Measurements from ENCODE around the gene PPP2R5A. TPM values are rescaled to one million over a fixed set of nuclear protein-coding genes. Genes with fewer than 3 reads are reported as not detected.
"Not testable (repeated sequence)": the region's sequence is repeated elsewhere in the genome, so short reads cannot be mapped to it uniquely, and the experiment has no call there.

PPP2R5A gene
- total and polyA plus RNA-seq, 9 donors: 23.2 to 34.2 (median 28.4) TPM

DNA sequence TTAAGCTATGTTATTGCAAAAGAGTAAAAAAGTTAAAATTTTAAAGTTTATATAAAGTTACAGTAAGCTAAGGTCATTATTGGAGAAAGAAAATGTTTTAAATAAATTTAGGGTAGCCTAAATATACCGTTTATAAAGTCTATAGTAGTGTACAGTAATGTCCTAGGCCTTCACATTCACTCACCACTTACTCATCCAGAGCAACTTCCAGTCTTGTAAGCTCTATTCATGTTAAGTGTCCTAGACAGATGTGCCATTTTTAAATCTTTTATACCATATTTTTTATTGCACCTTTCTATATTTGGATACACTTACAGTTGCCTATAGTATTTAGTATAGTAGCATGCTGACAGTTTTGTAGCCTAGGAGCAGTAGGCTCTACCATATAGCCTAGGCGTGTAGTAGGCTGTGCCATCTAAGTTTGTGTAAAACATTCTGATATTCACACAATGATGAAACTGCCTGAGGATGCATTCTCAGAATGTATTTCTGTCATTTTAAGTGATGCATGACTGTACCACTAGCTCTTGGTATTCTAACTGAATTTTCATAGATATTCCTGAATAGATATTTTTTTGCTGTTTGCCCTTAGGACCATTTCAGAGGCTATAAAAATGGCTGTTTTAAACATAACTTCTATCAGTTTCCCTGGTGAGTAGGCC, 26.8 kb downstream of the PPP2R5A start:
- DNase-seq: no peak
- Histone ChIP-seq H3K36me3 (ENCODE audit: control insufficient read depth, insufficient read depth, low read length) (no peaks in the 10 kb centered on the region), H3K4me1 (ENCODE audit: control insufficient read depth, insufficient read depth, low read length) (no peaks in the 10 kb centered on the region), H3K4me3 (ENCODE audit: low read length) (no peak overlapping the region), H3K27ac (ENCODE audit: low read length) (no peak overlapping the region), H3K9me3 (replicated peaks; ENCODE audit: control insufficient read depth, low read depth, low read length) (no peaks in the 10 kb centered on the region), H3K27me3 (ENCODE audit: control insufficient read depth, insufficient read depth, low read length) (no peaks in the 10 kb centered on the region)
- WGBS (ENCODE audit: insufficient coverage): no CpG with 5 or more reads among the region's 2 CpGs

DNA sequence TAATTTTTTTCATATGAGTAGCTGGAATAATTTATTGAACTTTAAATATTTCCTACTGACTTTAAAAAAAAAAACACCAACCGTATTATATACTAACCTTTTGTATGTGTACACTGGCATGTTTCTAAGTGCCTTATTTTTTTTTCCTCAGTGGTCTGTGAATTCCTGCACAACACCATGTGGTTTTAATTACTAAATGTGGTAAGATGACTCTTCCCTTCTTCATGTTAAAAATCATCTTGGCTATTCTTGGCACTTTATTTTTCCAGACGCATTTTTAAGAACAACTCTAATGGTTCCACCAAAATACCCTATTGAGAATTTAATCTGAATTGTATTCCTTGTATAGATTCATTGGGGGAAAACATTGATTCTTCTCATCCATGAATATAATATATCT, 28.4 kb downstream of the PPP2R5A start:
- WGBS (ENCODE audit: insufficient coverage): no CpG with 5 or more reads among the region's 2 CpGs
- Histone ChIP-seq H3K36me3 (ENCODE audit: control insufficient read depth, insufficient read depth, low read length) (no peaks in the 10 kb centered on the region), H3K27me3 (ENCODE audit: control insufficient read depth, insufficient read depth, low read length) (no peaks in the 10 kb centered on the region), H3K4me1 (ENCODE audit: control insufficient read depth, insufficient read depth, low read length) (no peaks in the 10 kb centered on the region), H3K4me3 (ENCODE audit: low read length) (no peak overlapping the region), H3K27ac (ENCODE audit: low read length) (no peak overlapping the region), H3K9me3 (replicated peaks; ENCODE audit: control insufficient read depth, low read depth, low read length) (no peaks in the 10 kb centered on the region)
- no peak for DNase-seq

DNA sequence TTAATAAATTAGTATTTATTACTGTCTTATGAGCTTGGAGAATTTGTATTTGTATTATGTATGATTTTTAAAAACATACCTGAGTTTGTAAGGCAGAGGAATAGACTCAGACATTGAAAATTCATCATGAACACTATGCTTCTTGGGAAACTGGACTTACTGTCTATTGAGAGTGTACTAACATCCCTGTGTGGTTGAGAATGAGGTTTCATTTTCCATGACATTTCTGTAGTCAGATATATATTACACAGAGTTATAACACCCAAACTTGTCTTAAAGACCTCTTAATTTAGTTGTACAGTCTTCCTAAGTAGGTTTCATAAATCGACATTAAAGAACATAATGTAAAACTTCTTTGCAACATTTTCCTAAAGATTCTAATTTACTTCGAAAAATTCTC, 30.0 kb downstream of the PPP2R5A start:
- H3K4me1 ChIP-seq (ENCODE audit: control insufficient read depth, insufficient read depth, low read length): no peaks in the 10 kb centered on the region
- no peak overlapping the region for H3K27ac ChIP-seq (ENCODE audit: low read length)
- no peaks in the 10 kb centered on the region for H3K9me3 ChIP-seq (replicated peaks; ENCODE audit: control insufficient read depth, low read depth, low read length)
- DNase-seq: no peak
- H3K27me3 ChIP-seq (ENCODE audit: control insufficient read depth, insufficient read depth, low read length): no peaks in the 10 kb centered on the region
- no CpG with 5 or more reads among the region's 2 CpGs for WGBS (ENCODE audit: insufficient coverage)
- no peak overlapping the region for H3K4me3 ChIP-seq (ENCODE audit: low read length)
- no peaks in the 10 kb centered on the region for H3K36me3 ChIP-seq (ENCODE audit: control insufficient read depth, insufficient read depth, low read length)

DNA sequence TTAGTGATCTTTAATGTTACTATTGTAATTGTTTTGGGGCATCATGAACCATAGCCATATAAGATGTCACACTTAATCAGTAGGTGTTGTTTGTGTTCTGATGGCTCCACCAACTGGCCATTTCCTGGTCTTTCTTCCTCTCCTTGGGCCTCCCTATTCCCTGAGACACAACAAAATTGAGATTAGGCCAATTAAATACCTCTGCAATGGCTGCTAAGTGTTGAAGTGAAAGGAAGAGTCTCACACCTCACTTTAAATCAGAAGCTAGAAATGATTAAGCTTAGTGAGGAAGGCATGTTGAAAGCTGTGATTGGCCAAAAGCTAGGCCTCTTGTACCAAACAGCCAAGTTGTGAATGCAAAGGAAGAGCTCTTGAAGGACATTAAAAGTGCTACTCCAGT, 30.7 kb downstream of the PPP2R5A start:
- H3K4me3 ChIP-seq (ENCODE audit: low read length): no peak overlapping the region
- H3K27ac ChIP-seq (ENCODE audit: low read length): no peak overlapping the region
- H3K4me1 ChIP-seq (ENCODE audit: control insufficient read depth, insufficient read depth, low read length): no peaks in the 10 kb centered on the region
- DNase-seq: no peak
- no peaks in the 10 kb centered on the region for H3K36me3 ChIP-seq (ENCODE audit: control insufficient read depth, insufficient read depth, low read length)
- no peaks in the 10 kb centered on the region for H3K27me3 ChIP-seq (ENCODE audit: control insufficient read depth, insufficient read depth, low read length)
- no peaks in the 10 kb centered on the region for H3K9me3 ChIP-seq (replicated peaks; ENCODE audit: control insufficient read depth, low read depth, low read length)

DNA sequence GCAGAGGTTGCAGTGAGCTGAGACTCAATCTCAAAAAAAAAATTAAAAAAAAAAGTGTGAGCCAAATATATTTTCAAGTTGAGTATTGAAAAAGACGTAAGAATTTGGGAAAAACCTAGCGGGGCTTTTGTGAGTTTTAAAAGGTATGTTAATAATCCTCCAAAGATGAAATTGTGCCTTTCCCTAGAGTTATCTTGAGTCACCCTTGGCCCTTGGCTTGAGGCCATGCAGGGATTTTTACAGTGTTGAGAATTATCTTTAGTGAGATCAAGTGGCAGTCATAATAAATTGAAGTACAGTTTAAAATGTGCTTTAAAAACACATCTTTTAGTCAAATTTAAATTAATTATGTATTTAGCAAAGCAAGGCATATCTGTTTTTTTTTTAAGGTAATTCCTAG, 32.7 kb downstream of the PPP2R5A start:
- Histone ChIP-seq H3K9me3 (replicated peaks; ENCODE audit: control insufficient read depth, low read depth, low read length) (no peaks in the 10 kb centered on the region), H3K36me3 (ENCODE audit: control insufficient read depth, insufficient read depth, low read length) (no peaks in the 10 kb centered on the region), H3K4me1 (ENCODE audit: control insufficient read depth, insufficient read depth, low read length) (no peaks in the 10 kb centered on the region), H3K4me3 (ENCODE audit: low read length) (no peak overlapping the region), H3K27me3 (ENCODE audit: control insufficient read depth, insufficient read depth, low read length) (no peaks in the 10 kb centered on the region), H3K27ac (ENCODE audit: low read length) (no peak overlapping the region)
- no peak for DNase-seq
- 75% methylated on average over 2 of the region's 2 CpGs for WGBS (ENCODE audit: insufficient coverage)

DNA sequence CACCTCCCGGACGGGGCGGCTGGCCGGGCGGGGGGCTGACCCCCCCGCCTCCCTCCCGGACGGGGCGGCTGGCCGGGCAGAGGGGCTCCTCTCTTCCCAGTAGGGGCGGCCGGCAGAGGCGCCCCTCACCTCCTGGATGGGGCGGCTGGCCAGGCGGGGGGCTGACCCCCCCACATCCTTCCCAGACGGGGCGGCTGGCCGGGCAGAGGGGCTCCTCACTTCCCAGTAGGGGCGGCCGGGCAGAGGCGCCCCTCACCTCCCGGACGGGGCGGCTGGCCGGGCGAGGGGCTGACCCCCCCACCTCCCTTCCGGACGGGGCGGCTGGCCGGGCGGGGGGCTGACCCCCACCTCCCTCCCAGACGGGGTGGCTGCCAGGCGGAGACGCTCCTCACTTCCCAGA, 35.8 kb downstream of the PPP2R5A start:
- H3K36me3 ChIP-seq (ENCODE audit: control insufficient read depth, insufficient read depth, low read length); H3K9me3 ChIP-seq (replicated peaks; ENCODE audit: control insufficient read depth, low read depth, low read length); H3K4me3 ChIP-seq (ENCODE audit: low read length); DNase-seq; H3K27me3 ChIP-seq (ENCODE audit: control insufficient read depth, insufficient read depth, low read length); H3K27ac ChIP-seq (ENCODE audit: low read length); H3K4me1 ChIP-seq (ENCODE audit: control insufficient read depth, insufficient read depth, low read length): not testable (repeated sequence)
- no CpG with 5 or more reads among the region's 34 CpGs for WGBS (ENCODE audit: insufficient coverage)

DNA sequence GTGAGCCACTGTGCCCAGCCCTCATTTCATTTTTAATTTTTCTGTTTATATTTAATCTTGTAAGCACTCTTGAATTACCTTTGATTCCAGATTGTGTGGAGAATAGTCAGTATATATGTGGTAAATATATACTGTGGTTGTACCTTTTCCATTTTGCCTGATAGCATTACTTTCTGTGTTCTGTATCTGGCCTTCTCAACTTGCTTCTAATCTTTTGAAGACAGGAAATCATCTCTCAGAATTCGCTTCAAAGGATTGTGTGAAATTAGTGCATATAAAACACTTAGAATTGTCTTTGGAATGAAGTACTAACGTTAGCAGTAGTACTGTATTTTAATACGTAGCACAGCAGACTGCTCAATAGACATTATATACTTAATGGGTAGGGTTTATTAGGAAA, 37.9 kb downstream of the PPP2R5A start:
- Histone ChIP-seq H3K27ac (ENCODE audit: low read length) (no peak overlapping the region), H3K4me1 (ENCODE audit: control insufficient read depth, insufficient read depth, low read length) (no peaks in the 10 kb centered on the region), H3K4me3 (ENCODE audit: low read length) (no peak overlapping the region), H3K36me3 (ENCODE audit: control insufficient read depth, insufficient read depth, low read length) (no peaks in the 10 kb centered on the region), H3K9me3 (replicated peaks; ENCODE audit: control insufficient read depth, low read depth, low read length) (no peaks in the 10 kb centered on the region), H3K27me3 (ENCODE audit: control insufficient read depth, insufficient read depth, low read length) (no peaks in the 10 kb centered on the region)
- WGBS (ENCODE audit: insufficient coverage): no CpG with 5 or more reads among the region's 3 CpGs
- no peak for DNase-seq

DNA sequence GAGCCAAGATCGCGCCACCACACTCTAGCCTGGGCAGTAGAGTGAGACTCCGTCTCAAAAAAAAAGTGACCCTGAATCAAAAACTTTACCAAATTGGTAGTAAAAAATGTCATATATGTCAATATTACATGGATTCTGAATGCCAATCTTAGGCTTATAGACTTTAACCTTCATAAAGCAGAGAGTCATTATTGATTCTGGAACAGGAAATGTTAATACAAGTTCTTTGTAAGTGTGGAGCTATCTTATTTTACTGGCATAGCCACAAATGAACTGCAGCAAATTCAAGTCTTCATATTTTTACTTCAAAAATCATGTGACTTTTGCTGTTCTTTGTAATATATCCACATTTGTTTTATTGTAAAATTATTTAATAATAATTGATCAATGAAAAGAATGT, 41.3 kb downstream of the PPP2R5A start:
- Histone ChIP-seq H3K4me3 (ENCODE audit: low read length) (no peak overlapping the region), H3K36me3 (ENCODE audit: control insufficient read depth, insufficient read depth, low read length) (no peaks in the 10 kb centered on the region), H3K27ac (ENCODE audit: low read length) (no peak overlapping the region), H3K9me3 (replicated peaks; ENCODE audit: control insufficient read depth, low read depth, low read length) (no peaks in the 10 kb centered on the region), H3K27me3 (ENCODE audit: control insufficient read depth, insufficient read depth, low read length) (no peaks in the 10 kb centered on the region), H3K4me1 (ENCODE audit: control insufficient read depth, insufficient read depth, low read length) (no peaks in the 10 kb centered on the region)
- no peak for DNase-seq
- no CpG with 5 or more reads among the region's 3 CpGs for WGBS (ENCODE audit: insufficient coverage)

DNA sequence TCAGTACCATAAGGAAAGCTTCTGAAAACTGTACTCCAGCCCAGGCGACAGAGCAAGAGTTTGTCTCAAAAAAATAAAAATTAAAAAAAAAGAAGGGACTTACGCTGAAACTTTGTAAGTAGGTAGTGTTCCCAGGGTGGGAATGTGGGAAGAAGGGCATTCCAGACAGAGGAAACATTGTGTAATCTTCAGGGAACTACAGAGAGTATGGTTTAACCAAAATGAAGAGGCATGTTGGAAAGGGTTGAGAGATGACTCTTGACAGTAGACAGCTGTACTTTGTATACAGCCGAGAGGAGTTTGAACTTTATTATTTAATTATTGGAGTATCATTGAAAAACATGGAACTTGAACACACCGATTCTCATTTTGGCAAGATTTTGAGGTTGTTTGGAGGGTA, 43.0 kb downstream of the PPP2R5A start:
- Histone ChIP-seq H3K27me3 (ENCODE audit: control insufficient read depth, insufficient read depth, low read length) (no peaks in the 10 kb centered on the region), H3K27ac (ENCODE audit: low read length) (no peak overlapping the region), H3K4me3 (ENCODE audit: low read length) (no peak overlapping the region), H3K4me1 (ENCODE audit: control insufficient read depth, insufficient read depth, low read length) (no peaks in the 10 kb centered on the region), H3K36me3 (ENCODE audit: control insufficient read depth, insufficient read depth, low read length) (no peaks in the 10 kb centered on the region), H3K9me3 (replicated peaks; ENCODE audit: control insufficient read depth, low read depth, low read length) (no peaks in the 10 kb centered on the region)
- 90% methylated on average over 3 of the region's 4 CpGs for WGBS (ENCODE audit: insufficient coverage)
- no peak for DNase-seq

DNA sequence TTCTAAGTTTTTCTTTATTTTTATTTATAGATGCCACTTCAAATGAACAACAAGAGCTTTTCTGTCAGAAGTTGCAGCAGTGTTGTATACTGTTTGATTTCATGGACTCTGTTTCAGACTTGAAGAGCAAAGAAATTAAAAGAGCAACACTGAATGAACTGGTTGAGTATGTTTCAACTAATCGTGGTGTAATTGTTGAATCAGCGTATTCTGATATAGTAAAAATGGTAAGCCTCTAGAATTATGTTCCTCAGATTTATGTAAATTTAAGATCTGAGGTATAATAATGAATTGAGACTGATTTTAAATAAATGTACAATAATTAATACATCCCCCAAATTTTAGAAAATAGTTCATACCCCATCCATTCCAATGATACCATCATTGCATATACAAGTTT, 43.9 kb downstream of the PPP2R5A start:
- no peak for DNase-seq
- no peaks in the 10 kb centered on the region for H3K4me1 ChIP-seq (ENCODE audit: control insufficient read depth, insufficient read depth, low read length)
- peaks cover 2% of the 10 kb centered on the region for H3K36me3 ChIP-seq (ENCODE audit: control insufficient read depth, insufficient read depth, low read length)
- H3K27me3 ChIP-seq (ENCODE audit: control insufficient read depth, insufficient read depth, low read length): no peaks in the 10 kb centered on the region
- no peak overlapping the region for H3K27ac ChIP-seq (ENCODE audit: low read length)
- H3K9me3 ChIP-seq (replicated peaks; ENCODE audit: control insufficient read depth, low read depth, low read length): no peaks in the 10 kb centered on the region
- WGBS (ENCODE audit: insufficient coverage): no CpG with 5 or more reads among the region's 2 CpGs
- H3K4me3 ChIP-seq (ENCODE audit: low read length): no peak overlapping the region

DNA sequence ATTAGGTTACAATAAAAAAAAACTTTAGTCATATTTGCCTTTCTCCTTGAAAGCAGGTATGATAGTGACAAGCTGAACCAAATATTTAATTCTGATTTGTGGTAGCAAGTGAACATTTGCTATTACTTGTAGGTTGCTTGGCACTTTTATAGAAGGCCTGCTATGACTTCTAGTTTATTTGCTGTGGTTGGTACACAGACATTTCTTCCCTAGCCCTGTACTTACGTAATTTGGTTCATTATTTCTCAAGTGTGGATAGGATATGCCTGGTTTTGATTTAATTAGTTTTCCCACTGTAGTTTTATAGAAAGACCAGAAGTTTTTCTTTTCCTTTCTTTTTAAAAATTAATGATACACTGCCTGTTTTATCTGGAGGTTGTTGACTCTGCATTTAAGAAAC, 55.9 kb downstream of the PPP2R5A start:
- Histone ChIP-seq H3K4me1 (ENCODE audit: control insufficient read depth, insufficient read depth, low read length) (no peaks in the 10 kb centered on the region), H3K36me3 (ENCODE audit: control insufficient read depth, insufficient read depth, low read length) (peaks cover 3% of the 10 kb centered on the region), H3K9me3 (replicated peaks; ENCODE audit: control insufficient read depth, low read depth, low read length) (no peaks in the 10 kb centered on the region), H3K4me3 (ENCODE audit: low read length) (no peak overlapping the region), H3K27me3 (ENCODE audit: control insufficient read depth, insufficient read depth, low read length) (no peaks in the 10 kb centered on the region), H3K27ac (ENCODE audit: low read length) (no peak overlapping the region)
- WGBS (ENCODE audit: insufficient coverage): no CpG with 5 or more reads among the region's 1 CpG
- no peak for DNase-seq
